Activated gamma-delta T cell treated with Interleukin-2 at 50 U/mL for 16 hours (primary cell): ENCODE results near the gene FAM228B.
"Not testable (repeated sequence)": the region's sequence is repeated elsewhere in the genome, so short reads cannot be mapped to it uniquely, and the experiment has no call there.

ENCODE experiments used
- DNase-seq: peaks from one replicate; pipeline ENCODE4 v3.0.0-alpha.2; 2020

The FAM228B gene

GRCh38 chr2:24162494-24162893 lies 39.2 kb downstream of the FAM228B start:
- DNase-seq, result no peak

GRCh38 chr2:24163186-24163585 lies 39.9 kb downstream of the FAM228B start:
- no peak for DNase-seq

- no peak for DNase-seq
These were observed 40.3 kb downstream of the FAM228B start for GRCh38 chr2:24163601-24164000.

- DNase-seq, result peak; percentile 36
These were observed 41.2 kb downstream of the FAM228B start for GRCh38 chr2:24164416-24164973.

- no peak for DNase-seq
These were observed 45.8 kb downstream of the FAM228B start for GRCh38 chr2:24169023-24169422.

- DNase-seq, result no peak
These were observed 51.6 kb downstream of the FAM228B start, which contains the start of gene FAM228A for GRCh38 chr2:24174851-24175277. Gene FAM228A, plus strand, starts transcription at chr2:24175053. Its CDS starts 428 bp downstream, at chr2:24175481.

- DNase-seq, result no peak
These were observed 52.4 kb downstream of the FAM228B start for GRCh38 chr2:24175631-24176187.

- DNase-seq, result no peak
These were observed 53.1 kb downstream of the FAM228B start for GRCh38 chr2:24176326-24176725.

- no peak for DNase-seq
These were observed 56.4 kb downstream of the FAM228B start for GRCh38 chr2:24179683-24180082.

- DNase-seq, result no peak
These were observed 58.6 kb downstream of the FAM228B start for GRCh38 chr2:24181849-24182248.

GRCh38 chr2:24182507-24182906 lies 59.2 kb downstream of the FAM228B start:
- DNase-seq, result no peak

- DNase-seq, result no peak
These were observed 60.2 kb downstream of the FAM228B start for GRCh38 chr2:24183366-24184069.

GRCh38 chr2:24189551-24189950 lies 66.3 kb downstream of the FAM228B start:
- DNase-seq, result no peak

- DNase-seq, result no peak
These were observed 67.2 kb downstream of the FAM228B start for GRCh38 chr2:24190503-24190902.

- DNase-seq, result no peak
These were observed 67.9 kb downstream of the FAM228B start for GRCh38 chr2:24191156-24191555.

GRCh38 chr2:24191848-24192247 lies 68.6 kb downstream of the FAM228B start:
- DNase-seq, result no peak

GRCh38 chr2:24197213-24197612 lies 73.9 kb downstream of the FAM228B start:
- DNase-seq, result not testable (repeated sequence)

- no peak for DNase-seq
These were observed 76.8 kb downstream of the FAM228B start for GRCh38 chr2:24199968-24200590.

GRCh38 chr2:24200799-24201198 lies 77.5 kb downstream of the FAM228B start:
- DNase-seq, result no peak

- DNase-seq, result no peak
These were observed 79.9 kb downstream of the FAM228B start for GRCh38 chr2:24203029-24203786.

- DNase-seq, result no peak
These were observed 80.5 kb downstream of the FAM228B start for GRCh38 chr2:24203787-24204150.

- DNase-seq, result no peak
These were observed 81.2 kb downstream of the FAM228B start for GRCh38 chr2:24204505-24204904.

GRCh38 chr2:24205131-24205530 lies 81.9 kb downstream of the FAM228B start:
- no peak for DNase-seq
